GM19351 (cell line): Measurements from ENCODE around the gene DPH7.
"Not testable (repeated sequence)": the region's sequence is repeated elsewhere in the genome, so short reads cannot be mapped to it uniquely, and the experiment has no call there.

Experiments used
- ATAC-seq: cut with Tn5 transposase; IDR thresholded peaks from one replicate; pipeline ENCODE4 v1.9.1; 2021; ENCODE audit warnings: mild to moderate bottlenecking, moderate library complexity; ENCODE audit not compliant: unreplicated experiment

DPH7 gene

DNA sequence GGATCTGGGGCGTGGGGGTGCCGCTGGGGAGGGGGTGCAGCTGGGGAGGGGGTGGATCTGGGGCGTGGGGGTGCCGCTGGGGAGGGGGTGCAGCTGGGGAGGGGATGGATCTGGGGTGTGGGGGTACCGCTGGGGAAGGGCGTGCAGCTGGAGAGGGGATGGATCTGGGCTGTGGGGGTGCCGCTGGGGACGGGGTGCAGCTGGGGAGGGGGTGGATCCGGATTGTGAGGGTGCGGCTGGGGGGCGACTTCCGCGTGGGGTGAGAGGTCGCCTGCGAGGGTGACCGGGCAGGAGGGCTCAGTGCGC lies 27.8 kb downstream of the DPH7 start:
- ATAC-seq: not testable (repeated sequence)

DNA sequence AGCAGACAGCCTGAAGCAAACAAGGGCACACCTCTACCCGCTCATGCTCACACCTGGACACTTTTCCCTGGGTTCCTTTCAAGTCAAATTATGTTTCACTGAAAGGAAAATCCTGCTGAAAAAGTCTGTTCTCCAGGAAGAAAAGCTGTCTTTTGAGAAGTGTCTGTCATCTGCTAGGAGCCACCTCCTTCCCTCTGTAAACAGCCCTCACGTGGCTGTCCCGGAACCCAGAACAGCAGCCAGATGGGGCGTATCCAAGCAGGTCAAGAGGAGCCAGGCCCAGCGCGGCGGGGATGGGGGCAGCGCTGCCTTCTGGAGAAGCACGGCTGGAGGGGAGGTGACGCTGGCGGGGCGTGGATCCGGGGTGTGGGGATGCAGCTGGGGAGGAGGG lies 28.5 kb downstream of the DPH7 start, which contains the start of gene PNPLA7:
Gene PNPLA7, minus strand, starts transcription at position 172 of the 391 bp plus-strand sequence. CDS start 205 bp downstream, outside the sequence.
- ATAC-seq: no peak

DNA sequence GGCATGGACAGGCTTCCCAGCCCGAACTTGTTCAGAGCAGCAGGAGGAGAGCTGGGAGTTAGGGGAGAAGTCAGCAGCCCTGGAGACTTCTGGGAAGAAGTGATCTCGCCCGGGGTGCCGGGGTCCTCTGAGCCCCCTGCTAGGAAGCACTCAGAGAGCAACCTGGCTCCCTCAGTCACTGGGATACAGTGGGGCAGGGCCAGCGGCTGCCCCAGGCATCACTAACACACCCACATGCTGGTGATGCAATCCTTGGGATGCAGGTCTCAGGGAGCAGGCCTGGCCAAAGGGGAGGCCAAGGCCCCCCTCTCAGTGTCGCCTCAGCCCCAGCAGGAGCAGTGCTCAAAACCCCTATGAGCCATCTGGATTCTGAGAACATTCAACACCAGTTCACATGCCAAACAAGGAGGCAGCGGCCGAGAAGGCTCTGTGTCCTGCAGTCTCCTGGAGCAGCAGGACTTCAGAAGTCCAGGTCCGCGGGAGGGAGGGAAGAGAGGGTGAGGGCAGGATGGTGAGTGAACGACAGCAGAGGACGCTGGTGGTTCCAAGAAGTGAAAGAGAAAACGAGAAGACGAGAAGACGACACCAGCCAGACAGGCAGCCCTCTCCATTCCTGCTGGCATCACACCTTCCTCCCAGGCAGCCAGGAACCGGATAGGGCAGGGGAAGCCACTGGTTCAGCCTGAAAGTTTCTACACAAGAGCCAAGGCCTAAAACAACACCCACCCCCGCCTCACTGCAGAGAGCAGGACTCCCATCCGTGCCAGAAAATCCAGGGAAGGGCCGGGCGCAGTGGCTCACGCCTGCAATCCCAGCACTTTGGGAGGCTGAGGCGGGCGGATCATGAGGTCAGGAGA lies 30.8 kb downstream of the DPH7 start:
- no peak for ATAC-seq

DNA sequence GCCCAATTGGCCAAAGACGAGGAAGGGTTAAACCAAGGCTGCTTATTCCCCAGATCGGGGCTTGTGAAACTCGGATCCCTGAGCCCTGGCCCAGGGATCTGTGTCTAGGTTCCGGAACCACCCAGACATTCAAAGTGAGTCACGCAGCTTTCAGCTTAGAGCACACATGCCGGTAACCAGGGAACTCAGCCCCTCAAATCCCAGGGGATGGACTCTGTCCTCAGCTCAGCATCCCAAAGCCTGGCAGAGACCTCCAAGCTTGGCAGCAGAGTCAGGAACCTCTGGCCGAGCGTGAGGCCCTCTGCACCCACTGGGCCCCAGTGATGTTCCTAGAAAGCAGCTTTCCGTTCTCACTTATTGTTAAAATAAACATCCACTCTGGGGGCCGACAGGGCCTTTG lies 33.6 kb downstream of the DPH7 start:
- ATAC-seq: no peak

DNA sequence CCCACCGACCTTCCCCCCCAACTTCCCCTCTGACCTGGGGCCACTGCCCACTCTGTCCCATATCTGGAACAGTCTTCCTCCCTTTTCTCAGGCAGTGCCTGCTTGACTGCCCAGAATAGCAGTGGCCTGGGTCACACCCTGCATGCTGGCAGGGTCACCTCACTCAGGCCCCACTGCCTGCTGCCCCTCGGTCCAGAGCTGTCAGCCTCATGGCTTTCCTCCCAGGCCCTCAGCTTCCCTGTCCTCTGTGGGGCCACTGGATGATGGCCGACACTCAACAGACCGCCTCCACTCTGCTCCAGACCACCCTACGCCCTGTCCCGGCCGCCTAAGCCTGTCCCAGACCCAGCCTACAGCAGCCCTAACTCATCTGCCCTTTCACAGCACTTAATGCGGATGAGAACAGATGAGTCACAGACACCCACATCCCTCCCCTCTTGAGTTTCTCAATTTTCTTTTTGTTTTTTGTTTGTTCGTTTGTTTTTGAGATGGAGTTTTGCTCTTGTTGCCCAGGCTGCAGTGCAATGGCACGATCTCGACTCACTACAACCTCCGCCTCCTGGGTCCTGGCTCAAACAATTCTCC lies 34.5 kb downstream of the DPH7 start:
- no peak for ATAC-seq

DNA sequence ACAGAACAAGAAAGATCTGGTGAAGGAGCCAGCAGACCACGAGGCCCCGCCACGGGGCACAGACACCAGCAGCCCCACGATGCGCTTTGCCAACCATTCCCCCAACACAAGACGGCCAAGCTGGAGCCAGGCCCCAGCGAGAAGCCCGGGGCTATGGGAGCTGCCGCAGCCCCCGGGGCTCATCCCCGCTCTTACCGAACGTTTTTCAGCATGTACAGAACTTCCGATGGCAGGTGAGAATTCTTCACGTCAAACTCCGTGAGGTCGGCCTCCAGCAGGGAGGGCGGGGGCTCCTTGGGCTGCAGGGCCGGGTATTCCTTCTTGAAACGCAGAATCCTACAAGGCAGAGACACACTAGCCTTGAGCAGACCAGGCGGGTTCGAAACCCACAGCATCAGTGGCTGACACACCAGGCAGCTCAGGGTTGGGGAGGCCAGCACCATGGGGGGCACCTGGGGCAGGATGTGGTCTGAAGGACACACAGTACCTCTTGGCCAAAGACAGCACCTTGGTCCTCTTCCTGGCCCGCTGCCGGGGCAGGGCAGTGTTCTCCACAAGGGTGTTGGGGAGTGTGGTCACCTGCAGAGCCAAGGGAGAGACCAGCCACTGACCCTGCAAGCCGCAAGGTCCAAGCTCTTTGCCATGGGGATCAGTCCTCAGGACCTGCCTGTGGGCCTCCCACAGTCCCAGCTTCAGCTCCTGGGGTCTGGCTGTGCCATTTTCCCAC lies 35.3 kb downstream of the DPH7 start:
- ATAC-seq: no peak

DNA sequence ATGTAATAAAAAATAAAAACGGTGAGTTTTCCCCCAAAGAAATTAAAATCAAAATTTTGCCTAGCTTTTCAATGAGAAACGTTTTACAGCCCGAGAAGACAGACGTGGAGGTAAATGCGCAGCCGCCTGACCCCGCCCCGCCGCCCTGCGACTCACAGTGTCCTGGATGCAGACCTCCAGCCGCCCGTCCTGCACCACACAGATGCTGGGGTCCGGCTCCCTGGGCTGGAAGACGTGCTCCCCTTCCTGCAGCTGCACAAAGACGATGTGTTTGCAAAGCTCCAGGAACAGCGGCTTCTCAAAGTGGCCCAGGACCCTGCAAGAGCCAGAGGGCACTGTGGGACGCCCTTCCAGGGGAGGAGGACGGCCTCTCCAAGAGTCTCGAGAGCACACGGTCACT lies 36.2 kb downstream of the DPH7 start:
- no peak for ATAC-seq

DNA sequence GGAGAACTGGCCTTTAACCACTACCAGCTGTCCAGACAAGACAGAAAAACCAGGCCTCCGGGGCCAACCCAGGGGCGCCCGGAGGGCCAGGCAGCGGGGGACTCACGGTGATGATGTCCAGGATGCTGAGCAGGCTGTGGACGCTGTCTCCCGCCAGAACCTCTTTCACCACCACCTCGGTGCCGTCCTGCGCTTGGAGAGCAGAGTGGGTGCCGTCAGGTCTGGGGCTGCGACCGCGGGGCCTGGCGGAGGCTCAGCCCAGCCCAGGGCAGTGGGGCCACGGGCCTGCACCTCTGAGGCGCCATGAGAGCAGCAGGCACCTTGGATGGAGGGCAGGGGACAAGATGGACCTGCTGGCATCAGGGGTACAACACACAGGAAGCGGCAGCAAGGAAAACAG lies 38.2 kb downstream of the DPH7 start:
- ATAC-seq: no peak

DNA sequence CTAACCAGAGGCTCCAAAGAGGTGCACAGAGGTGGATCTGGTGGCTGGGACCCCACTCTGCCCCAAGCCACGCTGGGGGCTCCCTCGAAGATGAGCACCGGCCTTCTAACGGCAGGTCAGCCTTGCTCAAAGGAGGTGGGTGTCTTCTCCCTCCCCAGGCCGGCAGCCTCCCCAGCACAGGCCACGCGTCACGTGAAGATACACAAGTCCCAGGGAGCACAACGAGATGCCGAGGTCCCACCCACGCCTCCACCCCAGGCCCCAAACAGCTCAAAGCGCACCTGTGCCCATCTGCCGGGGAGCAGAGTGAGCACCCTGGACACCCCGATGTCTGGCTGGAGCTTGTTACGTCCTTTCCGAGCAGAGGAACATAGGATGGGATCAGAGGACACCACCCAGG lies 40.7 kb downstream of the DPH7 start:
- no peak for ATAC-seq

DNA sequence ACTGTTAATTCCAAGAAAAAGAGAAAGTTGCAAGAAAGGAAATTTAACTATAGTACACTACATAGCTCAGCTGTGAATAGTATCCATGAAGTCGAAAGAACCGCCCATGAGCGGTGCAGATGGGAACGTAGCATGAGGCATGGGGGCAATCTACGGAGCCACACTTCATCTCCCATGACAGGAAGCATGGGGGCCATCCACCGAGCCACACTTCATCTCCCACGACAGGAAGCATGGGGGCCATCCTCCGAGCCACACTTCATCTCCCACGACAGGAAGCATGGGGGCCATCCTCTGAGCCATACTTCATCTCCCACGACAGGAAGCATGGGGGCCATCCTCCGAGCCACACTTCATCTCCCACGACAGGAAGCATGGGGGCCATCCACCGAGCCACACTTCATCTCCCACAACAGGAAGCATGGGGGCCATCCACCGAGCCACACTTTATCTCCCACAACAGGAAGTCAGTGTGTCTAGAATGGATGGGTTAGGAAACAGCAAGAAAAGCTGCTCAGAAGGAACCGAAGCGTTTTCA lies 42.1 kb downstream of the DPH7 start:
- not testable (repeated sequence) for ATAC-seq

DNA sequence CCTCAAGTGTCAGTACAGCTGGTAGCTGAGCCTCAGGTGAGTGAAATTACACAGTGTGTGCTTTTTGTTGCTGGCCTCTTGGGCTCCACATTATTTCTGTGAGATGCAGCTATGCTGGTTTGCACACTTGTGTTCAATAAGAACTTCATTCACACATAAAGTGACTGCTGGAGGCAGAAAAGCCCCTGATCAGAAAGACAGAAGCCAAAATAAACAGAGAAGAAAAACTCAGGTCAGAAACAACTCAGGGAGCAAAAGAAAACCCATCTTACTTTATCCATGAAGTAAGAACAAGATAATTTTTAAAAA lies 43.7 kb downstream of the DPH7 start:
- ATAC-seq: no peak

DNA sequence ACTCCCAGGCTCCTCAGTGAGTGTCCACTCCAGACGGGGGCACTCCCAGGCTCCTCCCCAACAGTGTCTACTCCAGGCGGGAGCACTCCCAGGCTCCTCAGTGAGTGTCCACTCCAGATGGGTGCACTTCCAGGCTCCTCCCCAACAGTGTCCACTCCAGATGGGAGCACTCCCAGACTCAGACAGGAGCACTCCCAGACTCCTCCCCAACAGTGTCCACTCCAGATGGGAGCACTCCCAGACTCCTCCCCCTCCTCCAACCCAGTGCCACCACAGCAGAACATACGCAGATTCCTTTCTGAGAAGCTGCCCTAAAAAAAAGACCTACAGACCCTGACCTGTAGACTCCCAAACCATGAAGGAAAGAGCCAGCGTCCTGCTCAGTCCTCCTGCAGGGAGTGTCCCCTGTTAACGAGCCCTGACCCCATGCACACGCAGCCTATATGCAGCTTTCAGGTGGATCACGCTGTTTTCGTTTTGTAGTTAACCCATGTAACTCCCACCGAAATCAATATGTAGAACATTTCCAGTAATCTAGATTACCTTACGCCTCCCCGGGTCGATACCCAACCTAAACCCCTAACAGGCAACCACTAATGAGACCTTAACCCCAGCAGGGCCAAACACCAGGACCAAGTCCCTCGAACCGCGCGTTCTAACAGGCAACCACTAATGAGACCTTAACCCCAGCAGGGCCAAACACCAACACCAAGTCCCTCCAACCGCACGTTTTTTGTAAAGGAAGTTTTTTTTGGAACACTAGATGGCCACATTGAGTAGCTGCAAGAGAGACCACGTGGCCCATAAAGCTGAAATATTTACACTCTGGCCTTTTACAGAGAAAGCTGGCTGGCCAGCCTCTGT lies 44.2 kb downstream of the DPH7 start:
- ATAC-seq: no peak

DNA sequence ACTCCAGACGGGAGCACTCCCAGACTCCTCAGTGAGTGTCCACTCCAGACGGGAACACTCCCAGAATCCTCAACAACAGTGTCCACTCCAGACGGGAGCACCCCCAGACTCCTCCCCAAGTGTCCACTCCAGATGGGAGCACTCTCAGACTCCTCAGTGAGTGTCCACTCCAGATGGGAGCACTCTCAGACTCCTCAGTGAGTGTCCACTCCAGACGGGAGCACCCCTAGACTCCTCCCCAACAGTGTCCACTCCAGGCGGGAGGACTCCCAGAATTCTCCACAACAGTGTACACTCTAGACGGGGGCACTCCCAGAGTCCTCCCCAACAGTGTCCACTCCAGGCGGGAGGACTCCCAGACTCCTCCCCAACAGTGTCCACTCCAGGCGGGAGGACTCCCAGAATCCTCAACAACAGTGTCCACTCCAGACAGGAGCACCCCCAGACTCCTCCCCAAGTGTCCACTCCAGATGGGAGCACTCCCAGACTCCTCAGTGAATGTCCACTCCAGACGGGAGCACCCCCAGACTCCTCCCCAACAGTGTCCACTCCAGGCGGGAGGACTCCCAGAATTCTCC lies 45.7 kb downstream of the DPH7 start:
- ATAC-seq: not testable (repeated sequence)

DNA sequence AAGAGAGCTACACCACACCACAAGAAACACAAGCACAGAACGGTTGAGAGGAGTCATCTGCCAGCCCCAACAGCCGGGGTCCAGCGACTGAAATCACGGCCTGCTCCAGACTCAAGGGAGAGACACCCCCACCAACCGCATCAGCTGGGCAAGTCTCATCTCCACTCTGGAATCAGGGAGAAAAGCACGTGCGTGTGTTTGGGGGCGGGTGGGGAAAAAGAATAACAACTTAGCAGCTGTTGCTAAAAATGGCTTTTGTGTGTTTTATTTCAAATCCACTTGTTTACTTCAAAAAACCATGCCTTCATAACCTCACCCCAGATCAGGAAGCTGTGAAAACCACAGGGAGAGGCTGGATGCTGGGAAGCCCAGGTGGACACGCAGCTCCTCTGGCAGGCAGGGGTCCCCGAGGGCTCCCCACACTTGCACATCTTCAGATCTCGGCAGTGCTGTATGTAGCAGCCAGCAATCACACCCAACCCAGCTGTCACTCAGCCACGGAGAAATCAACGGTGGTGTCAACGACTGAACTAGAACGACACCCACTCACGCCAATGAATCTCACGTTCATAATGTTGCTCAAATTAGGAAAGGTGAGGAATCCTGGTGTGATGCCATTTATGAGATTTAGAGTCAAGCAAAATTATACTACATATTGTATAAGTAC lies 47.5 kb downstream of the DPH7 start:
- ATAC-seq: no peak

DNA sequence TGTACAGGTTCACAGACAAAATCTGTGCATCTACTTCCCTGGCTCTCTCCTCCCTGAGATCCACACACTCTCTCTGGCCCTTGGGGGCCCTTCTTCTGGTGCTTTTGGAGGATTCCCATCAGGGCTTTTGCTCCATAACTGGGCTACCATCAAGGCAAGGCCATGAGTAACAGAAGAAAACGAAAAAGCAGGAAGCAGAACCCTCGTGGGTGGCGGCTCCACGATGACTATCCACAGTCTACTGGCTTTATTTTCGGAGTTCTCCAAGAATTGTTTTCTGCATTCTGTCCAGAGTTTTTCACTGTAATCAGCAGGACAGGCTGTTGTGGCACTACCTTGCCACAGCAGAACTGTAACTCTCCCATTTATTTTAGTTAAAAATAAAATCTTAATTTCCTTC lies 48.4 kb downstream of the DPH7 start:
- ATAC-seq: no peak

DNA sequence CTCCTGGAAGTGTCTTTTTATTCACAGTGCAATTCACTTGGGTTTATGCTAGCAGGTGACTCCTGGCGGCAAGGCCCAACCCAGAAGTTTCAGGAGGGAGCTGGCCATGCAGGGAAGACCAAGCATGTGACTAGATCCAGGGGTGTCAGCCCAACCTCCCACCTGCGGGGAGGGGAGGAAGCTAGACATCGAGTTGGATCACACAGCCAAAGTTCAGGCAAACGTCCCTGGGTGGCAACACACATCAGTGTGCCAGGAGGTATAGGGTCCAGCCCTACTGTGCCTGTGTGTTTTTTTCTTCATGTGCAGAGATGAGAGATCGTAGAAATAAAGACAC lies 53.8 kb downstream of the DPH7 start:
- ATAC-seq: no peak

DNA sequence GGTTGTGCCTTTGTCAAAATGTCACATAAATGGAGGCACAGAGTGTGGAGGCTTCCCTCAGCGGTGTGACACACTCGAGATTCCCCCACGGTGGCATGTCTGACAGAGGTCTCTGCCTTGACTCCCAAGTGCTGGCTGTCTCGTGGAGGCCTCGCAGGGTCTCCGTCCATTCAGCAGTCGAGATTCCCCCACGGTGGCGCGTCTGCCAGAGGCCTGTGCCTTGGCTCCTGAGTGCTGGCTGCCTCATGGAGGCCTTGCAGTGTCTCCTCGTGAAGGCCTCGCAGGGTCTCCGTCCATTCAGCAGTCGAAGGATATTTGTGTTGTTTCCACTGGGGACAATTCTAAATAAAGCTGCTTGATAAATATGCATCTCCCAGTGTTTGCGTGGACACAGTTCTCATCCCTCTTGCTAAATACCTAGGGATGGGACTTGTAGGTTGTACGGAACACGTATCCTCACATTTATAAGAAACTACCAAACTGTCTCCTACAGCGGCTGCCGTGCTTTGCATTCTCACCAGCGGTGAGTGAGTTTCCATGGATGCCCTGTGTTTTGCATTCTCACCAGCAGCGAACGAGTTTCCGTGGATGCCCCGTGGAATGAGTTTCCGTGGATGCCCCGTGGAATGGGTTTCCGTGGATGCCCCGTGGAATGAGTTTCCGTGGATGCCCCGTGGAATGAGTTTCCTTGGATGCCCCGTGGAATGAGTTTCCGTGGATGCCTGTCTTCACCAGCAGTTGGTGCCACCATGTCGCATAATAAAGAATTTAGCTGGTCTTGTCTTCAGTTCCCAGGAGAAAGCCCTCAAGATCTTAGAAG lies 54.4 kb downstream of the DPH7 start:
- no peak for ATAC-seq

DNA sequence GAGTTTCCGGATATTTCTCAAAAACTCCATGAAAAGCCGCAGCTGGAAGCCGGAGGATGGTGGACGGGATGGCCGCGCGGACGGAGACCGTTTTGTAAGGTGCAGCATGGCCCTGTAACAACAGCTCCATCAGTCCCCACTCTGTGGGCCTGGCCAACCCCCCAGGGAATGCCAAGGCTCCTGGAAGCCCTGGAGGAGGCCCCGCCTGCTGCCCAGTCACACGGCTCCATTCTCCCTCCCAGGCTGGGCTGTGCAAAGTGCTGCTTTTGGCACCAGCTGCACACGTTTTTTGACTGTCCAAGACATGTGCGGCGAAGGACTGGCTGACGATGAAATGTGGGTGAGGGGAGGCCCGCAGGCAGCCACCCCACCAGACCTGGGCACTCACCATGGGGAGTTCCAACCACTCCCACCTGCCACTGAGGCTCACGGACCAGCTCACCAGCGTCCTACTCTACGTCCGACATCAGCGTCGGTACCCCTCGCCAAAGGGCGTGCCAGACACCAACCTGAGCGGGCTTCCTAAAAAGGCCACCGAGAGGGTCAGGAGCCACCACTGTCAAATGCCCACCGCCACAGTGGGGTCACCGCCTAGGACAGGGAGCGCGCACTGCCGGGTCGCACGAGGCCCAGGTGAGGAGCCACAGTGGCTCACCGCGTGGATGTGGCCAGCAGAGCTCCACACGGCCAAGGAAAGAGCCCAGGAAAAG lies 55.8 kb downstream of the DPH7 start:
- no peak for ATAC-seq
